GM23338 (cell line): ENCODE data around the gene COL18A1. TPM values are rescaled to one million over a fixed set of nuclear protein-coding genes. Genes with fewer than 3 reads are reported as not detected.
A peak's percentile ranks its signal among the peaks of the same experiment; 100 is the strongest.

Source experiments
- ATAC-seq: fragments of 200-7000 bp; cut with Tn5 transposase; 3 replicates; pipeline ENCODE4 v1.9.1; 2020
- DNase-seq: peaks from one replicate; pipeline ENCODE4 v3.0.0-alpha.2; 2015; ENCODE audit warnings: low spot score
- H2AFZ ChIP-seq: fragments of 200-600 bp; sonication (generic); 2 replicates; pipeline ENCODE4 v1.8.0; 2016; ENCODE audit warnings: antibody characterized with exemption, mild to moderate bottlenecking, moderate library complexity
- H3F3A ChIP-seq: fragments of 200-600 bp; sonication (generic); replicated peaks from 2 replicates; pipeline ENCODE4 v1.8.0; 2017; ENCODE audit warnings: antibody characterized with exemption, mixed run types, low read depth
- H3K27ac ChIP-seq: fragments of 200-600 bp; sonication (generic); 2 replicates; pipeline ENCODE4 v1.6.1; 2016; ENCODE audit warnings: low read depth
- H3K27me3 ChIP-seq: fragments of 200-600 bp; sonication (generic); 2 replicates; pipeline ENCODE4 v1.8.0; 2016; ENCODE audit warnings: mild to moderate bottlenecking, mixed run types, moderate library complexity; ENCODE audit not compliant: insufficient read depth
- H3K36me3 ChIP-seq: fragments of 200-600 bp; sonication (generic); 2 replicates; pipeline ENCODE4 v1.8.0; 2016; ENCODE audit warnings: mild to moderate bottlenecking; ENCODE audit not compliant: insufficient read depth
- H3K4me1 ChIP-seq: fragments of 200-600 bp; sonication (generic); 2 replicates; pipeline ENCODE4 v1.8.0; 2016; ENCODE audit warnings: mild to moderate bottlenecking, moderate library complexity; ENCODE audit not compliant: insufficient read depth
- H3K4me2 ChIP-seq: fragments of 200-600 bp; sonication (generic); 2 replicates; pipeline ENCODE4 v1.7.1; 2017; ENCODE audit warnings: mixed run types
- H3K4me3 ChIP-seq: fragments of 200-600 bp; sonication (generic); 2 replicates; pipeline ENCODE4 v1.6.1; 2016; ENCODE audit warnings: mixed run types
- H3K79me2 ChIP-seq: fragments of 200-600 bp; sonication (generic); replicated peaks from 2 replicates; pipeline ENCODE4 v1.8.0; 2017; ENCODE audit warnings: mild to moderate bottlenecking; ENCODE audit not compliant: insufficient read depth
- H3K9me2 ChIP-seq: fragments of 200-600 bp; sonication (generic); 2 replicates; pipeline ENCODE4 v1.8.0; 2017; ENCODE audit not compliant: insufficient read depth
- H4K20me1 ChIP-seq: fragments of 200-600 bp; sonication (generic); replicated peaks from 2 replicates; pipeline ENCODE4 v1.8.0; 2017; ENCODE audit warnings: mild to moderate bottlenecking; ENCODE audit not compliant: insufficient read depth
- H3K27ac Mint-ChIP-seq: 2 replicates; pipeline ENCODE4 v1.8.0; 2020; ENCODE audit warnings: inconsistent platforms, mild to moderate bottlenecking, moderate library complexity, mixed read lengths
- H3K27me3 Mint-ChIP-seq: 3 replicates; pipeline ENCODE4 v1.8.0; 2022; ENCODE audit warnings: low read depth, mild to moderate bottlenecking, moderate library complexity, mixed read lengths, inconsistent platforms; ENCODE audit not compliant: insufficient read depth, poor library complexity
- H3K36me3 Mint-ChIP-seq: 3 replicates; pipeline ENCODE4 v1.8.0; 2021; ENCODE audit warnings: low read depth, mild to moderate bottlenecking, inconsistent platforms, moderate library complexity, mixed read lengths
- H3K4me1 Mint-ChIP-seq: 3 replicates; pipeline ENCODE4 v1.8.0; 2020; ENCODE audit warnings: mild to moderate bottlenecking, inconsistent platforms, mixed read lengths
- H3K4me3 Mint-ChIP-seq: 3 replicates; pipeline ENCODE4 v1.8.0; 2021; ENCODE audit warnings: moderate library complexity, mild to moderate bottlenecking, inconsistent platforms, mixed read lengths
- H3K9me3 Mint-ChIP-seq: 3 replicates; pipeline ENCODE4 v1.8.0; 2020; ENCODE audit warnings: moderate library complexity, mild to moderate bottlenecking, inconsistent platforms, mixed read lengths
- CREB1 ChIP-seq: fragments of 250-450 bp; sonication (Bioruptor Pico); IDR thresholded peaks from 2 replicates; pipeline ENCODE4 v1.5.0; 2020; ENCODE audit warnings: low read depth, mild to moderate bottlenecking, moderate library complexity
- POLR2AphosphoS5 ChIP-seq: IDR thresholded peaks from 2 replicates; pipeline ENCODE4 v1.6.1; 2016; ENCODE audit warnings: antibody characterized with exemption, low read depth
- polyA plus RNA-seq: library from polyadenylated mRNA; unstranded; fragments of >200 nt; fragmentation: Nextera tagmentation; extraction: Ambion mirVana; gene quantifications from 2 replicates; pipeline ENCODE4 v1.2.1, GENCODE V29; 2016
- total RNA-seq: library from RNA; depleted of rRNA; stranded (reverse); fragments of >200 nt; shearing (Covaris generic); gene quantifications from 2 replicates; pipeline ENCODE4 v1.2.3, GENCODE V29; 2014
- TF ChIP-seq, protein P1 (sequence below): IDR thresholded peaks from one replicate; pipeline ENCODE4 v1.6.1; 2018; ENCODE audit warnings: antibody characterized with exemption; ENCODE audit not compliant: unreplicated experiment
- TF ChIP-seq, protein P2 (sequence below): IDR thresholded peaks from 2 replicates; pipeline ENCODE4 v1.6.1; 2016; ENCODE audit warnings: antibody characterized with exemption
- TF ChIP-seq, protein P3 (sequence below): fragments of 250-450 bp; sonication (Bioruptor Pico); IDR thresholded peaks from 2 replicates; pipeline ENCODE4 v1.5.0; 2020; ENCODE audit warnings: mild to moderate bottlenecking, moderate library complexity

Gene COL18A1
- total and polyA plus RNA-seq, 2 experiments from 2014 or later = 38.4 to 430 TPM

DNA sequence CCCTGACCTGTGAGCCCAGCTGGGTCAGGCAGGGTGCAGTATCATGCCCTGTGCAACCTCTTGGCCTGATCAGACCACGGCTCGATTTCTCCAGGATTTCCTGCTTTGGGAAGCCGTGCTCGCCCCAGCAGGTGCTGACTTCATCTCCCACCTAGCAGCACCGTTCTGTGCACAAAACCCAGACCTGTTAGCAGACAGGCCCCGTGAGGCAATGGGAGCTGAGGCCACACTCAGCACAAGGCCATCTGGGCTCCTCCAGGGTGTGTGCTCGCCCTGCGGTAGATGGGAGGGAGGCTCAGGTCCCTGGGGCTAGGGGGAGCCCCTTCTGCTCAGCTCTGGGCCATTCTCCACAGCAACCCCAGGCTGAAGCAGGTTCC, 107.6 kb downstream of the COL18A1 start (continued):
- TF ChIP-seq, protein P1, sequence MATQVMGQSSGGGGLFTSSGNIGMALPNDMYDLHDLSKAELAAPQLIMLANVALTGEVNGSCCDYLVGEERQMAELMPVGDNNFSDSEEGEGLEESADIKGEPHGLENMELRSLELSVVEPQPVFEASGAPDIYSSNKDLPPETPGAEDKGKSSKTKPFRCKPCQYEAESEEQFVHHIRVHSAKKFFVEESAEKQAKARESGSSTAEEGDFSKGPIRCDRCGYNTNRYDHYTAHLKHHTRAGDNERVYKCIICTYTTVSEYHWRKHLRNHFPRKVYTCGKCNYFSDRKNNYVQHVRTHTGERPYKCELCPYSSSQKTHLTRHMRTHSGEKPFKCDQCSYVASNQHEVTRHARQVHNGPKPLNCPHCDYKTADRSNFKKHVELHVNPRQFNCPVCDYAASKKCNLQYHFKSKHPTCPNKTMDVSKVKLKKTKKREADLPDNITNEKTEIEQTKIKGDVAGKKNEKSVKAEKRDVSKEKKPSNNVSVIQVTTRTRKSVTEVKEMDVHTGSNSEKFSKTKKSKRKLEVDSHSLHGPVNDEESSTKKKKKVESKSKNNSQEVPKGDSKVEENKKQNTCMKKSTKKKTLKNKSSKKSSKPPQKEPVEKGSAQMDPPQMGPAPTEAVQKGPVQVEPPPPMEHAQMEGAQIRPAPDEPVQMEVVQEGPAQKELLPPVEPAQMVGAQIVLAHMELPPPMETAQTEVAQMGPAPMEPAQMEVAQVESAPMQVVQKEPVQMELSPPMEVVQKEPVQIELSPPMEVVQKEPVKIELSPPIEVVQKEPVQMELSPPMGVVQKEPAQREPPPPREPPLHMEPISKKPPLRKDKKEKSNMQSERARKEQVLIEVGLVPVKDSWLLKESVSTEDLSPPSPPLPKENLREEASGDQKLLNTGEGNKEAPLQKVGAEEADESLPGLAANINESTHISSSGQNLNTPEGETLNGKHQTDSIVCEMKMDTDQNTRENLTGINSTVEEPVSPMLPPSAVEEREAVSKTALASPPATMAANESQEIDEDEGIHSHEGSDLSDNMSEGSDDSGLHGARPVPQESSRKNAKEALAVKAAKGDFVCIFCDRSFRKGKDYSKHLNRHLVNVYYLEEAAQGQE = no peak
- TF ChIP-seq CREB1 = no peak

DNA sequence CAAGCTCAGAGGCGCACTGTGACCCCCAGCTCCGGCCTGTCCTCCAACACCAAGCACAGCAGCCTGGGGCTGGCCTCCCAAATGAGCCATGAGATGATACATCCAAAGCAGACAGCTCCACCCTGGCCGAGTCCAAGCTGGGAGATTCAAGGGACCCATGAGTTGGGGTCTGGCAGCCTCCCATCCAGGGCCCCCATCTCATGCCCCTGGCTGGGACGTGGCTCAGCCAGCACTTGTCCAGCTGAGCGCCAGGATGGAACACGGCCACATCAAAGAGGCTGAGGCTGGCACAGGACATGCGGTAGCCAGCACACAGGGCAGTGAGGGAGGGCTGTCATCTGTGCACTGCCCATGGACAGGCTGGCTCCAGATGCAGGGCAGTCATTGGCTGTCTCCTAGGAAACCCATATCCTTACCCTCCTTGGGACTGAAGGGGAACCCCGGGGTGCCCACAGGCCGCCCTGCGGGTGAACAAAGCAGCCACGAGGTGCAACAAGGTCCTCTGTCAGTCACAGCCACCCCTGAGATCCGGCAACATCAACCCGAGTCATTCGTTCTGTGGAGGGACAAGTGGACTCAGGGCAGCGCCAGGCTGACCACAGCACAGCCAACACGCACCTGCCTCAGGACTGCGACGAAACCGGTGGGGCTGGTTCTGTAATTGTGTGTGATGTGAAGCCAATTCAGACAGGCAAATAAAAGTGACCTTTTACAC, 108.2 kb downstream of the COL18A1 start:
- H3F3A ChIP-seq = peaks cover 15% of the 10 kb centered on the region
- peaks cover 4% of the 10 kb centered on the region; the same call in 1 of the 2 replicates for H3K36me3 ChIP-seq
- no peaks in the 10 kb centered on the region for H3K4me1 ChIP-seq
- no peaks in the 10 kb centered on the region for H3K27me3 ChIP-seq
- TF ChIP-seq, protein P2, sequence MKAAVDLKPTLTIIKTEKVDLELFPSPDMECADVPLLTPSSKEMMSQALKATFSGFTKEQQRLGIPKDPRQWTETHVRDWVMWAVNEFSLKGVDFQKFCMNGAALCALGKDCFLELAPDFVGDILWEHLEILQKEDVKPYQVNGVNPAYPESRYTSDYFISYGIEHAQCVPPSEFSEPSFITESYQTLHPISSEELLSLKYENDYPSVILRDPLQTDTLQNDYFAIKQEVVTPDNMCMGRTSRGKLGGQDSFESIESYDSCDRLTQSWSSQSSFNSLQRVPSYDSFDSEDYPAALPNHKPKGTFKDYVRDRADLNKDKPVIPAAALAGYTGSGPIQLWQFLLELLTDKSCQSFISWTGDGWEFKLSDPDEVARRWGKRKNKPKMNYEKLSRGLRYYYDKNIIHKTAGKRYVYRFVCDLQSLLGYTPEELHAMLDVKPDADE = no peak
- TF ChIP-seq POLR2AphosphoS5 = peak; percentile 36; the same call in 1 of the 2 replicates
- no peak overlapping the region for H3K4me3 ChIP-seq
- no peak overlapping the region for H3K4me2 ChIP-seq
- no peak overlapping the region for H3K4me3 Mint-ChIP-seq
- H3K27me3 Mint-ChIP-seq = peaks cover 16% of the 10 kb centered on the region
- H4K20me1 ChIP-seq = no peaks in the 10 kb centered on the region; the same call in 1 of the 2 replicates
- peaks cover 11% of the 10 kb centered on the region for H3K9me3 Mint-ChIP-seq
- peaks cover 35% of the 10 kb centered on the region for H3K36me3 Mint-ChIP-seq
- DNase-seq (no peak), ATAC-seq (peak; percentile 1; the same call in 1 of the 3 replicates)
- no peaks in the 10 kb centered on the region for H3K9me2 ChIP-seq
- no peak overlapping the region for H3K27ac Mint-ChIP-seq
- peaks cover 4% of the 10 kb centered on the region; the same call in 1 of the 3 replicates for H3K4me1 Mint-ChIP-seq
- no peaks in the 10 kb centered on the region for H3K79me2 ChIP-seq
- H3K27ac ChIP-seq = peak overlapping the region; percentile 19; the same call in 1 of the 2 replicates
- H2AFZ ChIP-seq = no peak overlapping the region

DNA sequence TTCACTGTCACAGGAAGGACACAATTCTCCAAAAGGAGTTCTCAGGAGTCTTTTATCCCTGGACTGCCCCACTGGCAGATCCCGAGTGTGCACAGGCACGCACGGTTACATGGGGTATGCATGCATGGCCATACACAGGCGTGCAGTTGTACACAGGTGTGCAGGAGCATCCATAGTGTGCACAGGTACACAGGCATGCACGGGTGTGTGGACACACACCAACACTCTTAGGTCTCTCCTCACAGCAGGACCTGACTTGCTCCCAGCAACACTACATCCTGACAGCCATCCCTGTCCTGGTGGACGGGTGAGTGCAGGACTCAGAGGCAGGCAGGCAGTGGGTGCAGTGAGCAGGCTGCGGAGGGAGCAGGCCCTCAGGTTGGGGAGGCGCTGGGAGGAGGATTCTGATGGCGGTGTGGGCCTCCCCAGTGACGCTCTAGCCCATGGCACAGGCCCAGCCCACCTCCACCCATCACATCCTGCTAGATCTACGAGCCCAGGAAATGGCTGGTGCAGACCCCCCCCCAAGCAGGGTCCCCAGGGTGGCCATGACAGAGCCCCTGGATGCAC, 108.9 kb downstream of the COL18A1 start:
- Mint-ChIP-seq H3K27me3 (peaks cover 13% of the 10 kb centered on the region), H3K4me3 (no peak overlapping the region), H3K36me3 (peaks cover 42% of the 10 kb centered on the region)
- TF ChIP-seq, protein P2 = no peak
- TF ChIP-seq, protein P3, sequence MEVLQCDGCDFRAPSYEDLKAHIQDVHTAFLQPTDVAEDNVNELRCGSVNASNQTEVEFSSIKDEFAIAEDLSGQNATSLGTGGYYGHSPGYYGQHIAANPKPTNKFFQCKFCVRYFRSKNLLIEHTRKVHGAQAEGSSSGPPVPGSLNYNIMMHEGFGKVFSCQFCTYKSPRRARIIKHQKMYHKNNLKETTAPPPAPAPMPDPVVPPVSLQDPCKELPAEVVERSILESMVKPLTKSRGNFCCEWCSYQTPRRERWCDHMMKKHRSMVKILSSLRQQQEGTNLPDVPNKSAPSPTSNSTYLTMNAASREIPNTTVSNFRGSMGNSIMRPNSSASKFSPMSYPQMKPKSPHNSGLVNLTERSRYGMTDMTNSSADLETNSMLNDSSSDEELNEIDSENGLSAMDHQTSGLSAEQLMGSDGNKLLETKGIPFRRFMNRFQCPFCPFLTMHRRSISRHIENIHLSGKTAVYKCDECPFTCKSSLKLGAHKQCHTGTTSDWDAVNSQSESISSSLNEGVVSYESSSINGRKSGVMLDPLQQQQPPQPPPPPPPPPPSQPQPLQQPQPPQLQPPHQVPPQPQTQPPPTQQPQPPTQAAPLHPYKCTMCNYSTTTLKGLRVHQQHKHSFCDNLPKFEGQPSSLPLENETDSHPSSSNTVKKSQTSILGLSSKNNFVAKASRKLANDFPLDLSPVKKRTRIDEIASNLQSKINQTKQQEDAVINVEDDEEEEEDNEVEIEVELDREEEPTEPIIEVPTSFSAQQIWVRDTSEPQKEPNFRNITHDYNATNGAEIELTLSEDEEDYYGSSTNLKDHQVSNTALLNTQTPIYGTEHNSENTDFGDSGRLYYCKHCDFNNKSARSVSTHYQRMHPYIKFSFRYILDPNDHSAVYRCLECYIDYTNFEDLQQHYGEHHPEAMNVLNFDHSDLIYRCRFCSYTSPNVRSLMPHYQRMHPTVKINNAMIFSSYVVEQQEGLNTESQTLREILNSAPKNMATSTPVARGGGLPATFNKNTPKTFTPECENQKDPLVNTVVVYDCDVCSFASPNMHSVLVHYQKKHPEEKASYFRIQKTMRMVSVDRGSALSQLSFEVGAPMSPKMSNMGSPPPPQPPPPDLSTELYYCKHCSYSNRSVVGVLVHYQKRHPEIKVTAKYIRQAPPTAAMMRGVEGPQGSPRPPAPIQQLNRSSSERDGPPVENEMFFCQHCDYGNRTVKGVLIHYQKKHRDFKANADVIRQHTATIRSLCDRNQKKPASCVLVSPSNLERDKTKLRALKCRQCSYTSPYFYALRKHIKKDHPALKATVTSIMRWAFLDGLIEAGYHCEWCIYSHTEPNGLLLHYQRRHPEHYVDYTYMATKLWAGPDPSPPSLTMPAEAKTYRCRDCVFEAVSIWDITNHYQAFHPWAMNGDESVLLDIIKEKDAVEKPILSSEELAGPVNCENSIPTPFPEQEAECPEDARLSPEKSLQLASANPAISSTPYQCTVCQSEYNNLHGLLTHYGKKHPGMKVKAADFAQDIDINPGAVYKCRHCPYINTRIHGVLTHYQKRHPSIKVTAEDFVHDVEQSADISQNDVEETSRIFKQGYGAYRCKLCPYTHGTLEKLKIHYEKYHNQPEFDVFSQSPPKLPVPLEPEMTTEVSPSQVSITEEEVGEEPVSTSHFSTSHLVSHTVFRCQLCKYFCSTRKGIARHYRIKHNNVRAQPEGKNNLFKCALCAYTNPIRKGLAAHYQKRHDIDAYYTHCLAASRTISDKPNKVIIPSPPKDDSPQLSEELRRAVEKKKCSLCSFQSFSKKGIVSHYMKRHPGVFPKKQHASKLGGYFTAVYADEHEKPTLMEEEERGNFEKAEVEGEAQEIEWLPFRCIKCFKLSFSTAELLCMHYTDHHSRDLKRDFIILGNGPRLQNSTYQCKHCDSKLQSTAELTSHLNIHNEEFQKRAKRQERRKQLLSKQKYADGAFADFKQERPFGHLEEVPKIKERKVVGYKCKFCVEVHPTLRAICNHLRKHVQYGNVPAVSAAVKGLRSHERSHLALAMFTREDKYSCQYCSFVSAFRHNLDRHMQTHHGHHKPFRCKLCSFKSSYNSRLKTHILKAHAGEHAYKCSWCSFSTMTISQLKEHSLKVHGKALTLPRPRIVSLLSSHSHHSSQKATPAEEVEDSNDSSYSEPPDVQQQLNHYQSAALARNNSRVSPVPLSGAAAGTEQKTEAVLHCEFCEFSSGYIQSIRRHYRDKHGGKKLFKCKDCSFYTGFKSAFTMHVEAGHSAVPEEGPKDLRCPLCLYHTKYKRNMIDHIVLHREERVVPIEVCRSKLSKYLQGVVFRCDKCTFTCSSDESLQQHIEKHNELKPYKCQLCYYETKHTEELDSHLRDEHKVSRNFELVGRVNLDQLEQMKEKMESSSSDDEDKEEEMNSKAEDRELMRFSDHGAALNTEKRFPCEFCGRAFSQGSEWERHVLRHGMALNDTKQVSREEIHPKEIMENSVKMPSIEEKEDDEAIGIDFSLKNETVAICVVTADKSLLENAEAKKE (CRISPR knock-in tag) = no peak
- no peak for TF ChIP-seq CREB1

More for the DNA sequence above, 108.9 kb downstream of the COL18A1 start:
- Histone ChIP-seq H4K20me1 (no peaks in the 10 kb centered on the region; the same call in 1 of the 2 replicates), H3K4me1 (no peaks in the 10 kb centered on the region), H3K27ac (0 out of 2 replicates have a peak overlapping the region, but pooled peaks have one; percentile 19), H3K36me3 (peaks cover 11% of the 10 kb centered on the region), H3F3A (peaks cover 15% of the 10 kb centered on the region), H3K79me2 (peaks cover 4% of the 10 kb centered on the region; the same call in 1 of the 2 replicates), H3K9me2 (no peaks in the 10 kb centered on the region), H3K27me3 (no peaks in the 10 kb centered on the region), H2AFZ (no peak overlapping the region), H3K4me3 (no peak overlapping the region), H3K4me2 (no peak overlapping the region)
- ATAC-seq (no peak), DNase-seq (no peak)
- Mint-ChIP-seq H3K4me1 (peaks cover under 1% of the 10 kb centered on the region; the same call in 1 of the 3 replicates), H3K27ac (no peak overlapping the region), H3K9me3 (peaks cover 17% of the 10 kb centered on the region)
